Calu3 (cell line): ENCODE data around the gene UNC5C. TPM values are rescaled to one million over a fixed set of nuclear protein-coding genes. Genes with fewer than 3 reads are reported as not detected.

Experiments
- BruUV-seq: library from RNA; stranded (reverse); fragments of 400-500 nt; replicated peaks from 2 replicates; lab custom pipeline; 2021; lab: Mats Ljungman, UMichigan
- CTCF ChIA-PET: fragments of 300-600 bp; sonication (Branson Sonifier 250); formaldehyde crosslinking; loops from one replicate; lab custom pipeline; 2022; ENCODE audit warnings: antibody characterized with exemption; lab: Charles Lee
- DNase-seq: peaks from one replicate; pipeline ENCODE4 v3.0.0; 2022
- H3K27ac Mint-ChIP-seq: one replicate; pipeline ENCODE4 v1.8.0; 2022; ENCODE audit warnings: mixed read lengths; ENCODE audit not compliant: unreplicated experiment
- H3K27me3 Mint-ChIP-seq: one replicate; pipeline ENCODE4 v1.8.0; 2022; ENCODE audit warnings: mixed read lengths; ENCODE audit not compliant: unreplicated experiment
- H3K36me3 Mint-ChIP-seq: one replicate; pipeline ENCODE4 v1.8.0; 2022; ENCODE audit warnings: mild to moderate bottlenecking, moderate library complexity, mixed read lengths; ENCODE audit not compliant: insufficient read depth, unreplicated experiment
- H3K4me1 Mint-ChIP-seq: one replicate; pipeline ENCODE4 v1.8.0; 2022; ENCODE audit warnings: mild to moderate bottlenecking, low read depth, mixed read lengths; ENCODE audit not compliant: unreplicated experiment
- H3K4me3 Mint-ChIP-seq: one replicate; pipeline ENCODE4 v1.8.0; 2022; ENCODE audit warnings: mild to moderate bottlenecking, low read depth, moderate library complexity, mixed read lengths; ENCODE audit not compliant: unreplicated experiment
- H3K9me3 Mint-ChIP-seq: one replicate; pipeline ENCODE4 v1.8.0; 2022; ENCODE audit warnings: low read depth, mixed read lengths; ENCODE audit not compliant: unreplicated experiment
- CTCF ChIP-seq: fragments of 200-600 bp; IDR thresholded peaks from one replicate; pipeline ENCODE4 v1.8.0; 2022; ENCODE audit warnings: antibody characterized with exemption; ENCODE audit not compliant: unreplicated experiment
- intact Hi-C: fragments of 100-400 bp; cut with micrococcal nuclease; formaldehyde crosslinking; loops from one replicate; pipeline ENCODE4 v1.10.0; 2022; ENCODE audit not compliant: unreplicated experiment
- total RNA-seq: library from RNA; stranded (reverse); gene quantifications from 2 replicates; pipeline ENCODE4 v1.2.3, GENCODE V29; 2022

UNC5C gene
- total RNA-seq, 1 experiment from 2014 or later, result not detected

- no peak for TF ChIP-seq CTCF
- H3K27me3 Mint-ChIP-seq, result no peaks in the 10 kb centered on the region
- no peak for DNase-seq
- H3K9me3 Mint-ChIP-seq, result peaks cover 10% of the 10 kb centered on the region
- CTCF ChIA-PET, result no interaction called here
- H3K4me3 Mint-ChIP-seq, result no peak overlapping the region
- no peaks in the 10 kb centered on the region for H3K36me3 Mint-ChIP-seq
- intact Hi-C loops, result no loop called here
- H3K27ac Mint-ChIP-seq, result no peak overlapping the region
- BruUV-seq, result no TSS peak
- H3K4me1 Mint-ChIP-seq, result peaks cover 9% of the 10 kb centered on the region
These were observed 248.5 kb downstream of the UNC5C start for GRCh38 chr4:95300304-95300703.

- BruUV-seq, result no TSS peak
- H3K27ac Mint-ChIP-seq, result no peak overlapping the region
- no peak for TF ChIP-seq CTCF
- peaks cover 10% of the 10 kb centered on the region for H3K9me3 Mint-ChIP-seq
- H3K36me3 Mint-ChIP-seq, result no peaks in the 10 kb centered on the region
- H3K4me3 Mint-ChIP-seq, result no peak overlapping the region
- DNase-seq, result no peak
- CTCF ChIA-PET, result no interaction called here
- H3K4me1 Mint-ChIP-seq, result no peaks in the 10 kb centered on the region
- intact Hi-C loops, result no loop called here
- H3K27me3 Mint-ChIP-seq, result no peaks in the 10 kb centered on the region
These were observed 252.7 kb downstream of the UNC5C start for GRCh38 chr4:95296052-95296451.

- Mint-ChIP-seq H3K4me1 (peaks cover 7% of the 10 kb centered on the region), H3K27ac (no peak overlapping the region), H3K27me3 (no peaks in the 10 kb centered on the region), H3K4me3 (no peak overlapping the region), H3K9me3 (peaks cover 10% of the 10 kb centered on the region), H3K36me3 (no peaks in the 10 kb centered on the region)
- intact Hi-C loops, result no loop called here
- no peak for TF ChIP-seq CTCF
- no peak for DNase-seq
- CTCF ChIA-PET, result no interaction called here
- BruUV-seq, result no TSS peak
These were observed 253.6 kb downstream of the UNC5C start for GRCh38 chr4:95295157-95295556.

GRCh38 chr4:95294321-95294720, 254.5 kb downstream of the UNC5C start:
- no peak for TF ChIP-seq CTCF
- no peak overlapping the region for H3K27ac Mint-ChIP-seq
- no peak for DNase-seq
- peaks cover 7% of the 10 kb centered on the region for H3K4me1 Mint-ChIP-seq
- CTCF ChIA-PET, result no interaction called here
- no TSS peak for BruUV-seq
- H3K4me3 Mint-ChIP-seq, result no peak overlapping the region
- no peaks in the 10 kb centered on the region for H3K36me3 Mint-ChIP-seq
- intact Hi-C loops, result no loop called here
- no peaks in the 10 kb centered on the region for H3K27me3 Mint-ChIP-seq
- H3K9me3 Mint-ChIP-seq, result peaks cover 5% of the 10 kb centered on the region
